Lung (tissue), 12 donors: Measurements from ENCODE around the gene SLC40A1. TPM values are rescaled to one million over a fixed set of nuclear protein-coding genes. Genes with fewer than 3 reads are reported as not detected.

Experiments used
- ATAC-seq: fragments of 200-7000 bp; cut with Tn5 transposase; one replicate; pipeline ENCODE4 v1.9.1; 2020; ENCODE audit warnings: moderate number of reproducible peaks; ENCODE audit not compliant: insufficient read depth, low FRiP score
- DNase-seq, 3 donors: peaks; one replicate each; pipeline ENCODE4 v3.0.0-alpha.2; 2013 to 2017
- H3K27ac ChIP-seq, 2 donors: one replicate each; pipeline ENCODE4 v1.5.1; 2013; ENCODE audit warnings: mild to moderate bottlenecking in 2 of 2, moderate library complexity in 2 of 2, control low read depth in 1 of 2, inconsistent platforms in 1 of 2, low read depth in 1 of 2, low read length in 1 of 2
- H3K27me3 ChIP-seq, 3 donors: one replicate each; pipeline ENCODE4 v1.5.1; 2013; ENCODE audit warnings: low read length in 2 of 3; ENCODE audit not compliant: control insufficient read depth in 3 of 3, insufficient read depth in 3 of 3
- H3K36me3 ChIP-seq, 4 donors: one replicate each; pipeline ENCODE4 v1.5.1; 2013; ENCODE audit warnings: low read length in 4 of 4, mild to moderate bottlenecking in 1 of 4, moderate library complexity in 1 of 4; ENCODE audit not compliant: control insufficient read depth in 4 of 4, insufficient read depth in 4 of 4
- H3K4me1 ChIP-seq, 5 donors: one replicate each; pipeline ENCODE4 v1.5.1; 2013; ENCODE audit warnings: low read length in 5 of 5, mild to moderate bottlenecking in 2 of 5, moderate library complexity in 1 of 5; ENCODE audit not compliant: control insufficient read depth in 5 of 5, insufficient read depth in 5 of 5
- H3K4me3 ChIP-seq: one replicate; pipeline ENCODE4 v1.5.1; 2013; ENCODE audit warnings: mild to moderate bottlenecking, control low read depth, moderate library complexity
- H3K9ac ChIP-seq, 2 donors: one replicate each; pipeline ENCODE4 v1.5.1; 2013; ENCODE audit warnings: low read length in 2 of 2, control low read depth in 1 of 2; ENCODE audit not compliant: insufficient read depth in 1 of 2
- H3K9me3 ChIP-seq, 4 donors: one replicate each; pipeline ENCODE4 v1.5.1; 2013; ENCODE audit warnings: low read length in 3 of 4, mild to moderate bottlenecking in 1 of 4, moderate library complexity in 1 of 4; ENCODE audit not compliant: control insufficient read depth in 4 of 4, insufficient read depth in 3 of 4
- WGBS, 2 donors: extraction: QIAGEN DNeasy Blood & Tissue Kit; methylation state at CpG; one replicate each; pipeline ENCODE4 v1.1.7; 2013; 5-methylcytosine and 5-hydroxymethylcytosine counted together
- polyA plus RNA-seq, 2 donors: library from polyadenylated mRNA; stranded (reverse); fragments of 200-250 nt; gene quantifications; one replicate each; pipeline ENCODE4 v1.2.1, GENCODE V29; 2013
- total RNA-seq, 2 donors: library from RNA; depleted of rRNA in 1 of 2; stranded (reverse); fragments of >200 nt in 1 of 2; gene quantifications; one replicate each; pipeline ENCODE4 v1.2.1, GENCODE V29; 2014 to 2021
- TF ChIP-seq, protein P1 (sequence below): IDR thresholded peaks from 2 replicates; pipeline ENCODE4 v1.5.1; 2012; ENCODE audit warnings: mild to moderate bottlenecking; ENCODE audit errors: control extremely low read depth, extremely low read depth
- donor health status: control.
- donor health status: control.
- donor health status: Bipolar disorder and iron deficiency.
- donor health status: healthy.
- donor health status: DM: yes; HTN: yes; CAD: no.

The SLC40A1 gene
- total and polyA plus RNA-seq, 4 donors = 50.2 to 553 (median 75.8) TPM

DNA sequence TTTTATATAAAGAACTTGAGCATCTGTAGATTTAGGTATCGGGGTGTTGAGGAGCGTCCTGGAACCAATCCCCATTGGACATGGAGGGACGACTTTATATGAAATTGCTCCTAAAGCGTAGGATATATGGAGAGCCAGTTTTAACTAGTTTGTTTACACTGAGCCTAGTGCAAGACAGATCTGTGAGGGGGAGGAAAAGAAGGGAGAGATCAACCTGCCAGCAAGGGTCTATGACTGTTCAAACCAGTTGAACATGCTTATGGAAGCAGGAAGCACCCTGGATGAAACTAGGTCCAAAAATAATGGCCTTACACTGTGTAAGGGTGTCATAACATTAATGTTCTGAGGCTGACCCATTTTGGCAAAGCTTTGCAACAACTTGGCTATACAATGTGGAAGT, 34.0 kb upstream of the SLC40A1 start:
- H3K27ac ChIP-seq = no peak overlapping the region
- ATAC-seq (no peak), DNase-seq (peak in 2 of 3 donors; percentile 30 to 47)
- no peaks in the 10 kb centered on the region for H3K36me3 ChIP-seq
- 91% methylated on average over 4 of the region's 4 CpGs for WGBS, 2 donors
- H3K9me3 ChIP-seq = no peaks in the 10 kb centered on the region
- TF ChIP-seq, protein P1, sequence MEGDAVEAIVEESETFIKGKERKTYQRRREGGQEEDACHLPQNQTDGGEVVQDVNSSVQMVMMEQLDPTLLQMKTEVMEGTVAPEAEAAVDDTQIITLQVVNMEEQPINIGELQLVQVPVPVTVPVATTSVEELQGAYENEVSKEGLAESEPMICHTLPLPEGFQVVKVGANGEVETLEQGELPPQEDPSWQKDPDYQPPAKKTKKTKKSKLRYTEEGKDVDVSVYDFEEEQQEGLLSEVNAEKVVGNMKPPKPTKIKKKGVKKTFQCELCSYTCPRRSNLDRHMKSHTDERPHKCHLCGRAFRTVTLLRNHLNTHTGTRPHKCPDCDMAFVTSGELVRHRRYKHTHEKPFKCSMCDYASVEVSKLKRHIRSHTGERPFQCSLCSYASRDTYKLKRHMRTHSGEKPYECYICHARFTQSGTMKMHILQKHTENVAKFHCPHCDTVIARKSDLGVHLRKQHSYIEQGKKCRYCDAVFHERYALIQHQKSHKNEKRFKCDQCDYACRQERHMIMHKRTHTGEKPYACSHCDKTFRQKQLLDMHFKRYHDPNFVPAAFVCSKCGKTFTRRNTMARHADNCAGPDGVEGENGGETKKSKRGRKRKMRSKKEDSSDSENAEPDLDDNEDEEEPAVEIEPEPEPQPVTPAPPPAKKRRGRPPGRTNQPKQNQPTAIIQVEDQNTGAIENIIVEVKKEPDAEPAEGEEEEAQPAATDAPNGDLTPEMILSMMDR = no peak
- H3K4me1 ChIP-seq = peaks cover 0 to 38% (median 23%) of the 10 kb centered on the region in 5 donors
- no peak overlapping the region for H3K9ac ChIP-seq
- no peak overlapping the region for H3K4me3 ChIP-seq
- H3K27me3 ChIP-seq = no peaks in the 10 kb centered on the region

DNA sequence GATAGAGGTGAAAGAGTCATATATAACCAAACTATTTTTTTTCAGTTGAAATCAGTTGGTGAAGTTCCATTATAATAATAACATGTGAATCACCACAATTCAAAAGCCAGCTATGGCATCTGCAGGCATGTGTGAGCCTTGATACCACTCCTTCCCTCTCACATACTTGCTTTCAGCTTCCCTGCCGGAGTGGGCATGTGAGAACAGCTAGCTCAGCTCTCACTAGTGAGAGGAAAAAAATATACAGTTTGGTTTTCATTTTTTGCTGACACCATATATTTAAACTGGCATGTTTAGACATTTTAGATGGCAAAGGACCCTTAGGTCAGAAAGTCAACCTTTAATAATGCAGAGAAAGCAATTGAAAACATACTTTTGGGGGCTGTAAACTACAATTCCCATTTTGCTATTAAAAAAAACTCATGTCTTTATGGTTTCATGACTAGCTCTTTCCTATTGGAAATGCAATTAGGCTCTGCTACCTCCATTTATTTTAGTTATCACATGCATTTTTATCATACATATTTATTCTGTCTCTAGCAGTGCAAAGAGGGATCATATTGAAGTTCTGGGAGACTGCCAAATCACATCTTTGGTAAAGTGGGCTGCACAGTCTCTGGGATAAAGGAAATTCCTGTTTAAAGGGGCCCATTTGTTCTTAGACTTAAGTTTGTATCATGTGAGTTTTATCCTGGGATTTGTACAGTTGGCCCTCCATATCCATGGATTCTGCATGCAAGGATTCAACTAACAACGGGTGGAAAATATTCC, 33.2 kb upstream of the SLC40A1 start:
- peak; percentile 30 for ATAC-seq
- H3K9ac ChIP-seq = peak overlapping the region in 1 of 2 donors; percentile 75
- 44 to 50% methylated on average over 2 of the region's 2 CpGs for WGBS, 2 donors

DNA sequence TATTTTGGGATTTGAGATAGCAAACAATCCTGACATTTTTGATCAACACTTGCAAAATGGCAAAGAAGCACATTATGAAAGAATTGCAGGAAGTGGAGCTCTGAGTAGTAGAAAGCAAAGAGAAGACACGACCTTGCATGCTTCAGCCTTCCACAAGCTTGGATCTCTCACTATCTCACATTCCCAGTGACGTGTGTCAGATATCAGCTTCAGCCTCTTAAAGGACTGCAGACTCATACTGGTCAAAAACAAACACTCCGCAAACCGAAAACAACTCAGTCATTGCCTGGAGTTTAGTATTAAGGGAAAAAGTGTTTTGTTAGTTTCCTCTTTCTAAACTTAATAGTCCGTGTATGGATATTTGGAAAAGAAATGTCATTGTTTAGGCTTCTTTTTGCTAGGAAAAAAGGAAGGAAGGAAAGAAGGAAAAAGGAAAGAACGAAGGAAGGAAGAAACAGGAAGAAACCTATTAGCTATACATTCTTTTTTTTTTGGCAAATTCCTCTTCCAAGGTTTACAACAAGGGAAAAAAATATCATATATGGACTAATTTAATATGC, 32.6 kb upstream of the SLC40A1 start:
- peak; percentile 69 to 93 (median 90) for DNase-seq
- ATAC-seq = peak; percentile 80
- peak overlapping the region in 1 of 2 donors; percentile 85 for H3K27ac ChIP-seq
- no peaks in the 10 kb centered on the region for H3K9me3 ChIP-seq
- H3K9ac ChIP-seq = peak overlapping the region; percentile 13 to 75
- H3K27me3 ChIP-seq = no peaks in the 10 kb centered on the region
- 3 to 6% methylated on average over 6 of the region's 6 CpGs for WGBS, 2 donors
- peaks cover 0 to 44% (median 23%) of the 10 kb centered on the region in 5 donors for H3K4me1 ChIP-seq
- TF ChIP-seq, protein P1 = no peak
- H3K36me3 ChIP-seq = no peaks in the 10 kb centered on the region
- H3K4me3 ChIP-seq = no peak overlapping the region

More for the DNA sequence above, 33.2 kb upstream of the SLC40A1 start:
- TF ChIP-seq, protein P1 = no peak
- Histone ChIP-seq H3K36me3 (no peaks in the 10 kb centered on the region), H3K4me3 (no peak overlapping the region), H3K27ac (peak overlapping the region; percentile 75 to 85), H3K9me3 (no peaks in the 10 kb centered on the region), H3K4me1 (peaks cover 0 to 44% (median 23%) of the 10 kb centered on the region in 5 donors), H3K27me3 (no peaks in the 10 kb centered on the region)
- DNase-seq = peak; percentile 48 to 82 (median 75)
